ENCODE data around the gene RERG.
"Not testable (repeated sequence)": the region's sequence is repeated elsewhere in the genome, so short reads cannot be mapped to it uniquely, and the experiment has no call there.

RERG gene

GRCh38 chr12:15116086-15116485 lies 105.1 kb downstream of the RERG start:
- DNase-seq (ENCODE audit: low read depth) = no peak
- no peak overlapping the region for H3K4me3 ChIP-seq (ENCODE audit: low read depth, low read length)
- TF ChIP-seq CTCF (IDR thresholded peaks at IDR 0.05; ENCODE audit: insufficient read depth, low read depth, low read length, missing control alignments) = no peak

- no peak for TF ChIP-seq CTCF (IDR thresholded peaks at IDR 0.05; ENCODE audit: insufficient read depth, low read depth, low read length, missing control alignments)
- DNase-seq (ENCODE audit: low read depth) = no peak
- H3K4me3 ChIP-seq (ENCODE audit: low read depth, low read length) = no peak overlapping the region
Observed at GRCh38 chr12:15115434-15115833, 105.8 kb downstream of the RERG start.

GRCh38 chr12:15114501-15114900 lies 106.7 kb downstream of the RERG start:
- no peak for DNase-seq (ENCODE audit: low read depth)
- TF ChIP-seq CTCF (IDR thresholded peaks at IDR 0.05; ENCODE audit: insufficient read depth, low read depth, low read length, missing control alignments) = no peak
- no peak overlapping the region for H3K4me3 ChIP-seq (ENCODE audit: low read depth, low read length)

- DNase-seq (ENCODE audit: low read depth) = no peak
- no peak for TF ChIP-seq CTCF (IDR thresholded peaks at IDR 0.05; ENCODE audit: insufficient read depth, low read depth, low read length, missing control alignments)
- no peak overlapping the region for H3K4me3 ChIP-seq (ENCODE audit: low read depth, low read length)
Observed at GRCh38 chr12:15092826-15093225, 128.4 kb downstream of the RERG start.

- no peak overlapping the region for H3K4me3 ChIP-seq (ENCODE audit: low read depth, low read length)
- DNase-seq (ENCODE audit: low read depth) = no peak
- TF ChIP-seq CTCF (IDR thresholded peaks at IDR 0.05; ENCODE audit: insufficient read depth, low read depth, low read length, missing control alignments) = no peak
Observed at GRCh38 chr12:15090441-15090840, 130.8 kb downstream of the RERG start.

GRCh38 chr12:15088105-15088504 lies 133.1 kb downstream of the RERG start:
- DNase-seq (ENCODE audit: low read depth) = peak; percentile 34
- no peak for TF ChIP-seq CTCF (IDR thresholded peaks at IDR 0.05; ENCODE audit: insufficient read depth, low read depth, low read length, missing control alignments)
- no peak overlapping the region for H3K4me3 ChIP-seq (ENCODE audit: low read depth, low read length)

- not testable (repeated sequence) for H3K4me3 ChIP-seq (ENCODE audit: low read depth, low read length)
- DNase-seq (ENCODE audit: low read depth) = peak; percentile 35
Observed at GRCh38 chr12:15077751-15078150, 143.5 kb downstream of the RERG start.

- no peak for DNase-seq (ENCODE audit: low read depth)
- no peak for TF ChIP-seq CTCF (IDR thresholded peaks at IDR 0.05; ENCODE audit: insufficient read depth, low read depth, low read length, missing control alignments)
- no peak overlapping the region for H3K4me3 ChIP-seq (ENCODE audit: low read depth, low read length)
Observed at GRCh38 chr12:15074351-15074750, 146.9 kb downstream of the RERG start.

All from GM12865 (cell line).